Lower leg skin (tissue), 4 donors: ENCODE measurements around the gene PLCG1. TPM values are rescaled to one million over a fixed set of nuclear protein-coding genes. Genes with fewer than 3 reads are reported as not detected.

Experiments used
- DNase-seq, 2 donors: peaks; one replicate each; pipeline ENCODE4 v3.0.0-alpha.2; 2019; ENCODE audit warnings: low spot score in 2 of 2
- H3K4me3 ChIP-seq: fragments of 200-600 bp; sonication (generic); 2 replicates; pipeline ENCODE4 v1.5.1; 2017; ENCODE audit warnings: mild to moderate bottlenecking, low read depth; ENCODE audit not compliant: poor library complexity, severe bottlenecking
- CTCF ChIP-seq, 3 donors: fragments of 450-650 bp; IDR thresholded peaks; one replicate each; pipeline ENCODE4 v1.5.1; 2016; ENCODE audit warnings: antibody characterized with exemption in 3 of 3, mild to moderate bottlenecking in 3 of 3, moderate library complexity in 2 of 3
- POLR2A ChIP-seq, 2 donors: fragments of 450-650 bp; IDR thresholded peaks; one replicate each; pipeline ENCODE4 v1.6.1; 2016 to 2017; ENCODE audit warnings: antibody characterized with exemption in 2 of 2, mild to moderate bottlenecking in 1 of 2, moderate library complexity in 1 of 2
- WGBS, 2 donors: methylation state at CpG; one replicate each; pipeline ENCODE4 v1.1.5; 2018; 5-methylcytosine and 5-hydroxymethylcytosine counted together
- intact Hi-C: fragments of 100-400 bp; cut with DNase I; formaldehyde crosslinking; loops from one replicate; pipeline ENCODE4 v1.15.0; 2023; ENCODE audit warnings: low total_unique reads
- total RNA-seq, 4 donors: library from RNA; depleted of rRNA; stranded (reverse); fragments of >200 nt; gene quantifications; one replicate each; pipeline ENCODE4 v1.1.0, GENCODE V29; 2016

The PLCG1 gene
- total RNA-seq, 4 donors from 2014 or later: 59.0 to 138 (median 72.5) TPM

- TF ChIP-seq CTCF (IDR thresholded peaks at IDR 0.05) (no peak), POLR2A (IDR thresholded peaks at IDR 0.05) (no peak)
- intact Hi-C loops: no loop called here
- no peak overlapping the region for H3K4me3 ChIP-seq
- 94 to 97% methylated on average over 3 of the region's 3 CpGs for WGBS, 2 donors
- no peak for DNase-seq
Measured at GRCh38 chr20:41214202-41214601, 76.9 kb downstream of the PLCG1 start.

- WGBS, 2 donors: 93% methylated on average over 3 of the region's 3 CpGs
Measured at GRCh38 chr20:41214666-41215065, 77.3 kb downstream of the PLCG1 start.

GRCh38 chr20:41217422-41217821 lies 80.1 kb downstream of the PLCG1 start:
- intact Hi-C loops: no loop called here
- H3K4me3 ChIP-seq: no peak overlapping the region
- TF ChIP-seq CTCF (IDR thresholded peaks at IDR 0.05) (no peak), POLR2A (IDR thresholded peaks at IDR 0.05) (no peak)
- 66 to 74% methylated on average over 5 of the region's 5 CpGs for WGBS, 2 donors
- DNase-seq: no peak

More at GRCh38 chr20:41214666-41215065, 77.3 kb downstream of the PLCG1 start:
- intact Hi-C loops: no loop called here
- TF ChIP-seq CTCF (IDR thresholded peaks at IDR 0.05): no peak
- no peak for TF ChIP-seq POLR2A (IDR thresholded peaks at IDR 0.05)
- no peak for DNase-seq
- no peak overlapping the region for H3K4me3 ChIP-seq

- TF ChIP-seq POLR2A (IDR thresholded peaks at IDR 0.05) (no peak), CTCF (IDR thresholded peaks at IDR 0.05) (no peak)
- intact Hi-C loops: no loop called here
- no peak overlapping the region for H3K4me3 ChIP-seq
- DNase-seq: no peak
- WGBS, 2 donors: 67 to 71% methylated on average over 2 of the region's 2 CpGs
Measured at GRCh38 chr20:41218466-41218865, 81.1 kb downstream of the PLCG1 start.

GRCh38 chr20:41219824-41220223 lies 82.5 kb downstream of the PLCG1 start:
- intact Hi-C loops: no loop called here
- TF ChIP-seq CTCF (IDR thresholded peaks at IDR 0.05) (no peak), POLR2A (IDR thresholded peaks at IDR 0.05) (no peak)
- no peak overlapping the region for H3K4me3 ChIP-seq
- 97 to 98% methylated on average over 2 of the region's 2 CpGs for WGBS, 2 donors
- no peak for DNase-seq

GRCh38 chr20:41221614-41222218 lies 84.4 kb downstream of the PLCG1 start:
- peak in 1 of 2 donors; percentile 48 for DNase-seq
- intact Hi-C loops: no loop called here
- TF ChIP-seq POLR2A (IDR thresholded peaks at IDR 0.05) (no peak), CTCF (IDR thresholded peaks at IDR 0.05) (no peak)
- 85 to 92% methylated on average over 5 of the region's 5 CpGs for WGBS, 2 donors
- H3K4me3 ChIP-seq: no peak overlapping the region
